GM12874 (cell line): ENCODE results near the gene SGK2.

ENCODE experiments used
- TF ChIP-seq, protein P1 (sequence below): IDR thresholded peaks from 2 replicates; pipeline ENCODE4 v1.5.1; 2011; ENCODE audit warnings: low read depth, mild to moderate bottlenecking, control low read depth, low read length, moderate library complexity; ENCODE audit not compliant: insufficient read depth

Gene SGK2

DNA sequence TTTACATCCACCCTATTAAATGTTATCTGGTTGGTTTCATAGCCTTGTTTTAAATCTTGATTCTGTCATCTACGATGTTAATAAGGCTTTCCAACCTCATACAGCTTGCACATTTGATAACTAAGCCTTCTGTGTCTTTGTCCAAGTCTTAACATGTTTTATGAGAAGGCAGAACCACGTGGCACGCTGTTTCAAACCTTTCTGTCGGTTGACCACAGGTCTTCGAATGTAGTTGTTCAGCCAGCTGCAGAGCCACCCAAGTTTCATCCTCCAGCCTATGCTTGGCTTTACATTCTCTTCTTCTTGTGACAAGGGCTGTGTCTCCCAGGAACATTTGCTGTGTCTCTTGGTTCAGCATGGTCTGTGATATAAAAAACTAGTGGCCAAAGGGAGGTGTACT lies 15.7 kb upstream of the SGK2 start:
- TF ChIP-seq, protein P1, sequence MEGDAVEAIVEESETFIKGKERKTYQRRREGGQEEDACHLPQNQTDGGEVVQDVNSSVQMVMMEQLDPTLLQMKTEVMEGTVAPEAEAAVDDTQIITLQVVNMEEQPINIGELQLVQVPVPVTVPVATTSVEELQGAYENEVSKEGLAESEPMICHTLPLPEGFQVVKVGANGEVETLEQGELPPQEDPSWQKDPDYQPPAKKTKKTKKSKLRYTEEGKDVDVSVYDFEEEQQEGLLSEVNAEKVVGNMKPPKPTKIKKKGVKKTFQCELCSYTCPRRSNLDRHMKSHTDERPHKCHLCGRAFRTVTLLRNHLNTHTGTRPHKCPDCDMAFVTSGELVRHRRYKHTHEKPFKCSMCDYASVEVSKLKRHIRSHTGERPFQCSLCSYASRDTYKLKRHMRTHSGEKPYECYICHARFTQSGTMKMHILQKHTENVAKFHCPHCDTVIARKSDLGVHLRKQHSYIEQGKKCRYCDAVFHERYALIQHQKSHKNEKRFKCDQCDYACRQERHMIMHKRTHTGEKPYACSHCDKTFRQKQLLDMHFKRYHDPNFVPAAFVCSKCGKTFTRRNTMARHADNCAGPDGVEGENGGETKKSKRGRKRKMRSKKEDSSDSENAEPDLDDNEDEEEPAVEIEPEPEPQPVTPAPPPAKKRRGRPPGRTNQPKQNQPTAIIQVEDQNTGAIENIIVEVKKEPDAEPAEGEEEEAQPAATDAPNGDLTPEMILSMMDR: no peak

DNA sequence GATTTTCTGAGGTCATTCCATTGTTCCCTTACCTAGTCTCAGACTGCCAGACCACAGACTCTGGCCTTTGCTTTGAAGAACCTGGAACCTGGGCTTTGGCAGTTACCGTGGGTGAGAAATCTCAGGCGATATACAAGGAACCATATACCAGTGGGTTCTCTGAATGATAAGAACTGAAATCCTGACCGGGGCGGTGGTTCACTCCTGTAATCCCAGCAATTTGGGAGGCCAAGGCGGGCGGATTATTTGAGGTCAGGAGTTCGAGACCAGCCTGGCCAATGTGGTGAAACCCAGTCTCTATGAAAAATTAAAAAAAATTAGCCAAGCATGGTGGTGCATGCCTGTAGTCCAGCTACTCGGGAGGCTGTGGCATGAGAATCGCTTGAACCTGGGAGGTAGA lies 14.3 kb upstream of the SGK2 start:
- TF ChIP-seq, protein P1: no peak

- TF ChIP-seq, protein P1: no peak
Observed at GRCh38 chr20:43545837-43546578, 12.8 kb upstream of the SGK2 start.

DNA sequence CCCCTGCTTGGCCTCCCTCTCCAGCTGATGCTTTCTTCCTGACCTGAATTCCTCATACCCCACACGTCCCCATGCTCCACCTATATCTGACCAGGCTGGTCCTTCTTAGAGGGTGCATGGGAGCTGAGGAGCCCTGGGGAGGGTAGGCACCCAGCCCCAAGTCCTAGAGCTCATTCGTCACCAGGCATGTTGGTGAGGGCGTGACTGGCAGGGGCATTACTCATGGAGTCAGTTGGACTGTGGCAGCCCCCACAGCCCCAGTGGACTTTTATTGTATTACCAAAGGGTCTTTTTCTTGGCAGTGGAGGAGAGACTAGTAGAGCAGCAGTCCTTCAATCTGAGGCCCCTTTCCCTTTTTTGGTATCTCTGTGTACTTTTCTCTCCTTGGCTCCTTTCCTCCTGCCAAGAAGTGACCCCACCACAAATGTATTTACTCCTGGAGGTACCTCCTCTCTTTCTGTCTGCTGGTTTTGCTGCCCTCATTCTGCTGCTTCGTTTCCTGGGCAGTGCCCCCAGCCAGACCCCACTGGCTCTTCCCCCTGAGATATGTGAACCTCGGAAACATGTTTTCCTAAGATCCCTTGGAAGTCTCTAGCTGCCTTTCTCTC lies 10.4 kb upstream of the SGK2 start:
- TF ChIP-seq, protein P1: no peak

DNA sequence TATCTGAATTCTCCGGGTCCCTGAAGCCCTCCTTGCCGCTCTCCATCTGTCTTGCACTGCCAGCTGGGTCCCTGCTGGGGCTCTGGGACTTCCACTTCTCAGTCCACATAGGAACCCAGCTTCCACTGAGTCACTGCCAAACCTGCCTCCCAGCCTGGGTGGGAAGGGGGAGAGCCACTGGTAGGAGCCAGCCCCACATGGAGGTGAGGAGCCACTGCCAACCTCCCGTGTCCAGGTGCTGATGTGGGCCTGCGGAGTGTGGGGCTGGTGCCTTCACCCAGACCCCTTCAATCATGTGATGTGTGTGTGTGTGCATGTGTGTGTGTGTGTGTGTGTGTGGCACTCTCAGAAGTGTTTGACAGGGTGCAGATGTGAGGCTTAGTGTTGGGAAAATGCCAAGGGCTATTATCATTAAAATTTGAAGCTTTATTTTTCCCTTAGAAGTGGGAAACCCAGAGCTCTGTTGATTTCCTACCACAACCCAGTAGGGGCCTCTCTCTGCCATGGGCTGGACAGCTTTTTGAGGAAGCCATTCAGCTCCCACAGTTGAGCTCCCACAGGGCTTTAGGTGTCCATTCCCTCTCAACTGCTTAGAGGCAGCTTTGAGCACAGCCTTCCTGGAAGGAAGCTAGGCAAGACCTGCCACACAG lies 9.3 kb upstream of the SGK2 start:
- TF ChIP-seq, protein P1: no peak

DNA sequence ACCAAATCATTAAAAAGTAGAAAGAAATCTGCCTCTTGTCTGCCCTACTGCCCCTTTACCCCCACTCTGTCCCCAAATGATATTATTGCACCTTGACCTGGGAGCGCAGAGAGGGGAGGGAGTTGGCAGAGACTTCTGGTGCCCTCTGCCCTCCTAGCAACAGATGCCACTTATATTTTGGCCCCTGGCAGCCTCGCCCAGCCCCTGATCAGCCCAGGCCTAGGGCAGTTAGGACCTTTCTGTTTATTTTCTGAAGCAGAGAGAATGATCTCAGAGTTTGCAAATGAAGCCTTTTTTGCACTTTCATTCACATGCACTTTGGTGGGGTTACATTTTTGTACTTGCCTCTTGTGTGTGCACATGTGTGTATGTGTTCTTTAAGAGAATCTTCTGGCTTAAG lies 8.4 kb upstream of the SGK2 start:
- TF ChIP-seq, protein P1: no peak

DNA sequence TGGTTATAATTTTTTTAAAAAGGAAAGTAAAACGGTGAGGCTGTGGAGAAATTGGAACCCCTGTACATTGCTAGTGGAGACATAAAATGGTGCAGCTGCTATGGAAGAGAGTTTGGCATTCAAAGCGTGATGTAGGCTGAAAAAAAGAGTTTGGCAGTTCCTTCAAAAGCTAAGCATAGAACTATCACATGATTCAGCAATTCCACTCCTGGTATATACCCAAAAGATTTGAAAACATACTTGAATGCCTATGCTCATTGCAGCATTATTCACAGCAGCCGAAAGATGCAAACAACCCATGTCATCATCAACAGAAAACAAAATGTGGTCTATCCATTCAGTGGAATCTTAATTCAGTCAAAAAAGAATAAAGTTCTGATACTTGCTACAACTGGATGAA lies 4.5 kb upstream of the SGK2 start:
- TF ChIP-seq, protein P1: no peak
